Stimulated activated naive CD4-positive, alpha-beta T cell treated with Interleukin-2 at 50 U/mL for 16 hours (primary cell): ENCODE measurements around the gene KIAA0930.

Experiments used
- DNase-seq: peaks from one replicate; lab custom pipeline; 2025; lab: John Stamatoyannopoulos, UW

The KIAA0930 gene

GRCh38 chr22:45172881-45173585, 67.7 kb downstream of the KIAA0930 start:
- no peak for DNase-seq

- no peak for DNase-seq
Measured at GRCh38 chr22:45171830-45172229, 68.9 kb downstream of the KIAA0930 start.

- peak; percentile 7 for DNase-seq
Measured at GRCh38 chr22:45169591-45170466, 70.9 kb downstream of the KIAA0930 start.

GRCh38 chr22:45166932-45167331, 73.8 kb downstream of the KIAA0930 start:
- no peak for DNase-seq

- DNase-seq, result peak; percentile 32
Measured at GRCh38 chr22:45164270-45165088, 76.2 kb downstream of the KIAA0930 start.

- DNase-seq, result peak; percentile 90
Measured at GRCh38 chr22:45163451-45164269, 77.0 kb downstream of the KIAA0930 start, which contains the start of gene NUP50. TSS of gene NUP50 (plus strand) at chr22:45163925. CDS start at chr22:45168178, 4,253 bp downstream.

GRCh38 chr22:45163099-45163450, 77.6 kb downstream of the KIAA0930 start:
- DNase-seq, result no peak

GRCh38 chr22:45162531-45162930, 78.2 kb downstream of the KIAA0930 start:
- DNase-seq, result no peak

- DNase-seq, result no peak
Measured at GRCh38 chr22:45159652-45160462, 80.8 kb downstream of the KIAA0930 start.

GRCh38 chr22:45157907-45158306, 82.8 kb downstream of the KIAA0930 start:
- no peak for DNase-seq

- DNase-seq, result no peak
Measured at GRCh38 chr22:45155050-45155840, 85.4 kb downstream of the KIAA0930 start.

- no peak for DNase-seq
Measured at GRCh38 chr22:45154383-45154782, 86.3 kb downstream of the KIAA0930 start.

- no peak for DNase-seq
Measured at GRCh38 chr22:45151503-45151902, 89.2 kb downstream of the KIAA0930 start.

- DNase-seq, result no peak
Measured at GRCh38 chr22:45150139-45150538, 90.6 kb downstream of the KIAA0930 start.

GRCh38 chr22:45149671-45150070, 91.0 kb downstream of the KIAA0930 start:
- DNase-seq, result no peak

GRCh38 chr22:45144916-45145315, 95.8 kb downstream of the KIAA0930 start:
- no peak for DNase-seq

- DNase-seq, result no peak
Measured at GRCh38 chr22:45142376-45142775, 98.3 kb downstream of the KIAA0930 start.
